K562 (cell line): ENCODE data around the gene MOCOS. TPM values are rescaled to one million over a fixed set of nuclear protein-coding genes. Genes with fewer than 3 reads are reported as not detected.

Experiments
- CBFA2T3 ChIP-seq: fragments of 450-650 bp; IDR thresholded peaks from 2 replicates; pipeline ENCODE4 v1.6.1; 2017
- NCOA2 ChIP-seq, 2 experiments: fragments of 450-650 bp; IDR thresholded peaks; 2 replicates each; pipeline ENCODE4 v1.6.1; 2018; ENCODE audit warnings: mild to moderate bottlenecking in 2 of 2, moderate library complexity in 1 of 2; ENCODE audit not compliant: partially characterized antibody in 2 of 2
- PHTF2 ChIP-seq: fragments of 250-450 bp; sonication (Bioruptor Pico); IDR thresholded peaks from 2 replicates; pipeline ENCODE4 v1.5.0; 2021; ENCODE audit warnings: mild to moderate bottlenecking
- SMC3 ChIP-seq: conservative IDR thresholded peaks from 2 replicates; pipeline ENCODE4 v1.6.1; 2011; ENCODE audit warnings: low read depth, low read length, improper control_type of control experiment; ENCODE audit not compliant: insufficient read depth
- TARDBP ChIP-seq: fragments of 450-650 bp; IDR thresholded peaks from 2 replicates; pipeline ENCODE4 v1.6.1; 2016
- polyA plus RNA-seq, 8 experiments: library from polyadenylated mRNA; depleted of rRNA in 4 of 8; stranded (reverse) in 5 of 8; unstranded in 3 of 8; fragments of >200 nt; fragmentation: Nextera tagmentation in 2 of 8; fragmentation: Illumina TruSeq in 1 of 8; extraction: Ambion mirVana in 2 of 8; extraction: Trizol in 1 of 8; gene quantifications; 2 replicates each; pipeline versions ENCODE4 v1.2.1 to v1.2.3, GENCODE V29; 2011 to 2014; ENCODE audit warnings: inconsistent platforms in 1 of 8, missing spikeins in 1 of 8
- total RNA-seq, 7 experiments: library from RNA; depleted of rRNA in 6 of 7; stranded (reverse); fragments of >200 nt in 6 of 7; fragmentation: Illumina TruSeq in 2 of 7; extraction: Trizol in 2 of 7; gene quantifications; 2 replicates each; pipeline versions ENCODE4 v1.2.1 to v1.2.3, GENCODE V29; 2011 to 2021; ENCODE audit warnings: low replicate concordance in 1 of 7
- TF ChIP-seq, protein P1 (sequence below), 3 experiments: IDR thresholded peaks in 2 of 3; conservative IDR thresholded peaks in 1 of 3; 2 replicates each; pipeline ENCODE4 v1.5.1; 2011 to 2012; ENCODE audit warnings: low read length in 3 of 3, mild to moderate bottlenecking in 3 of 3, control low read depth in 2 of 3, improper control_type of control experiment in 1 of 3, inconsistent platforms in 1 of 3, low read depth in 1 of 3, mixed read lengths in 1 of 3, moderate library complexity in 1 of 3; ENCODE audit not compliant: insufficient read depth in 2 of 3
- TF ChIP-seq, protein P2 (sequence below): fragments of 450-650 bp; IDR thresholded peaks from 2 replicates; pipeline ENCODE4 v1.6.1; 2017; ENCODE audit warnings: antibody characterized with exemption
- TF ChIP-seq, protein P3 (sequence below), 2 experiments: IDR thresholded peaks in 1 of 2; conservative IDR thresholded peaks in 1 of 2; 2 replicates each; pipeline ENCODE4 v1.6.1; 2016; ENCODE audit warnings: low read depth in 2 of 2, mild to moderate bottlenecking in 1 of 2, missing compliant biosample characterization in 1 of 2, missing genetic modification characterization in 1 of 2, moderate library complexity in 1 of 2
- TF ChIP-seq, protein P4 (sequence below), 2 experiments: IDR thresholded peaks; 2 replicates each; pipeline ENCODE4 v1.6.1; 2011; ENCODE audit warnings: borderline replicate concordance in 1 of 2, control low read depth in 1 of 2, low read depth in 1 of 2, low read length in 1 of 2, mild to moderate bottlenecking in 1 of 2, mixed read lengths in 1 of 2, moderate library complexity in 1 of 2; ENCODE audit not compliant: insufficient read depth in 1 of 2, insufficient read length in 1 of 2, poor library complexity in 1 of 2, severe bottlenecking in 1 of 2; ENCODE audit errors: extremely low read depth in 1 of 2
- TF ChIP-seq, protein P5 (sequence below), 2 experiments: fragments of 150-350 bp in 1 of 2; IDR thresholded peaks; 2 replicates each; pipeline ENCODE4 v1.6.1; 2012 to 2016; ENCODE audit warnings: low read depth in 2 of 2, low read length in 2 of 2, mild to moderate bottlenecking in 1 of 2, moderate library complexity in 1 of 2
- TF ChIP-seq, protein P6 (sequence below): fragments of 450-650 bp; IDR thresholded peaks from 2 replicates; pipeline ENCODE4 v1.6.1; 2014; ENCODE audit warnings: low read depth, mild to moderate bottlenecking, moderate library complexity, borderline replicate concordance

Gene MOCOS
- total and polyA plus RNA-seq, 9 of the 15 experiments (the other 6 are each of a cell fraction or from before 2014, with no cell fraction given), result 4.5 to 12.4 (median 9.1) TPM

DNA sequence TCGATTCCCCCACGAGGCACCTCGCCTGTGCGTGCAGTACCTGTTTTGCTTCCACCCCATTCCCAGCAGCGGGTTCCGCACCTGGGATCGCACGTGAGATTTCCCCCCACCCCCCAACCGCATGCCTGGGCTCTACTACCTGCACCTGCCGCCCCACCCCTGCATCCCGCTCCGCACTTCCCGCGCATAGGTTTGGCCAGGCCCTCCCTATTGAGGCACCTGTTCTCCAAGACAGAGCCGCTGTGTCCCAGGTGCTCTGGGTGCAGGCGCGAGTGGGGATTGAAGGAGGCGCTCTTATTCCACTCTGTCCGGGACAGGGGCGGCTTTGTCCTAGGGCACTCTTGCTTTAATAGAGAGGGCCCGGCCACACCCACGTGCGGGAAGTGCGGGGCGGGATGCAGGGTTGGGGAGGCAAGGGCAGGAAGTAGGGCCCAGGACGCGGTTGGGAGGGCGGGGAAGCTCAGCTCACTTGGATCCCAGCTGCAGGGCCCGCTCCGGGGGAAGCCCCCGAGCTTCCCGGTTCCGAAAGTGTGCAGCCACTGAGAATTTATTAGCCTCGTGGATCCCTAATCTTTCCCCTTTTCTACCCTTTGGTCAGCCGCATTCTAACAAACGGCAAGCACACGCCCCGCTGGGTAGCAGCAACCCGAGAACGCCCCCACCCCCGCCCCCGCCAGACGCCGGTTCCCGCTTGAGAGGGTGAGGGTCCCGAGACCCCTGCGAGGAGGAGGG lies 670 bp upstream of the MOCOS start (continued):
- TF ChIP-seq, protein P1, sequence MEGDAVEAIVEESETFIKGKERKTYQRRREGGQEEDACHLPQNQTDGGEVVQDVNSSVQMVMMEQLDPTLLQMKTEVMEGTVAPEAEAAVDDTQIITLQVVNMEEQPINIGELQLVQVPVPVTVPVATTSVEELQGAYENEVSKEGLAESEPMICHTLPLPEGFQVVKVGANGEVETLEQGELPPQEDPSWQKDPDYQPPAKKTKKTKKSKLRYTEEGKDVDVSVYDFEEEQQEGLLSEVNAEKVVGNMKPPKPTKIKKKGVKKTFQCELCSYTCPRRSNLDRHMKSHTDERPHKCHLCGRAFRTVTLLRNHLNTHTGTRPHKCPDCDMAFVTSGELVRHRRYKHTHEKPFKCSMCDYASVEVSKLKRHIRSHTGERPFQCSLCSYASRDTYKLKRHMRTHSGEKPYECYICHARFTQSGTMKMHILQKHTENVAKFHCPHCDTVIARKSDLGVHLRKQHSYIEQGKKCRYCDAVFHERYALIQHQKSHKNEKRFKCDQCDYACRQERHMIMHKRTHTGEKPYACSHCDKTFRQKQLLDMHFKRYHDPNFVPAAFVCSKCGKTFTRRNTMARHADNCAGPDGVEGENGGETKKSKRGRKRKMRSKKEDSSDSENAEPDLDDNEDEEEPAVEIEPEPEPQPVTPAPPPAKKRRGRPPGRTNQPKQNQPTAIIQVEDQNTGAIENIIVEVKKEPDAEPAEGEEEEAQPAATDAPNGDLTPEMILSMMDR (IDR thresholded peaks at IDR 0.05 in 2 of 3, conservative IDR thresholded peaks at IDR 0.05 in 1 of 3; ENCODE audit: insufficient read depth in 2 of 3, low read depth in 1 of 3, low read length in 3 of 3), result peak in 1 of 3 experiments; percentile 11; a peak in 1 of 6 replicates
- TF ChIP-seq, protein P2, sequence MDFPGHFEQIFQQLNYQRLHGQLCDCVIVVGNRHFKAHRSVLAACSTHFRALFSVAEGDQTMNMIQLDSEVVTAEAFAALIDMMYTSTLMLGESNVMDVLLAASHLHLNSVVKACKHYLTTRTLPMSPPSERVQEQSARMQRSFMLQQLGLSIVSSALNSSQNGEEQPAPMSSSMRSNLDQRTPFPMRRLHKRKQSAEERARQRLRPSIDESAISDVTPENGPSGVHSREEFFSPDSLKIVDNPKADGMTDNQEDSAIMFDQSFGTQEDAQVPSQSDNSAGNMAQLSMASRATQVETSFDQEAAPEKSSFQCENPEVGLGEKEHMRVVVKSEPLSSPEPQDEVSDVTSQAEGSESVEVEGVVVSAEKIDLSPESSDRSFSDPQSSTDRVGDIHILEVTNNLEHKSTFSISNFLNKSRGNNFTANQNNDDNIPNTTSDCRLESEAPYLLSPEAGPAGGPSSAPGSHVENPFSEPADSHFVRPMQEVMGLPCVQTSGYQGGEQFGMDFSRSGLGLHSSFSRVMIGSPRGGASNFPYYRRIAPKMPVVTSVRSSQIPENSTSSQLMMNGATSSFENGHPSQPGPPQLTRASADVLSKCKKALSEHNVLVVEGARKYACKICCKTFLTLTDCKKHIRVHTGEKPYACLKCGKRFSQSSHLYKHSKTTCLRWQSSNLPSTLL, result no peak
- TF ChIP-seq PHTF2 (no peak), NCOA2 (IDR thresholded peaks at IDR 0.05; ENCODE audit: partially characterized antibody in 2 of 2) (no peak), SMC3 (no peak), TARDBP (no peak), CBFA2T3 (no peak)
- TF ChIP-seq, protein P3, sequence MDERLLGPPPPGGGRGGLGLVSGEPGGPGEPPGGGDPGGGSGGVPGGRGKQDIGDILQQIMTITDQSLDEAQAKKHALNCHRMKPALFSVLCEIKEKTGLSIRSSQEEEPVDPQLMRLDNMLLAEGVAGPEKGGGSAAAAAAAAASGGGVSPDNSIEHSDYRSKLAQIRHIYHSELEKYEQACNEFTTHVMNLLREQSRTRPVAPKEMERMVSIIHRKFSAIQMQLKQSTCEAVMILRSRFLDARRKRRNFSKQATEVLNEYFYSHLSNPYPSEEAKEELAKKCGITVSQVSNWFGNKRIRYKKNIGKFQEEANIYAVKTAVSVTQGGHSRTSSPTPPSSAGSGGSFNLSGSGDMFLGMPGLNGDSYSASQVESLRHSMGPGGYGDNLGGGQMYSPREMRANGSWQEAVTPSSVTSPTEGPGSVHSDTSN (CRISPR knock-in tag; IDR thresholded peaks at IDR 0.05; ENCODE audit: low read depth), result no peak
- TF ChIP-seq, protein P3 (tag; conservative IDR thresholded peaks at IDR 0.05; ENCODE audit: low read depth), result no peak
- TF ChIP-seq, protein P4, sequence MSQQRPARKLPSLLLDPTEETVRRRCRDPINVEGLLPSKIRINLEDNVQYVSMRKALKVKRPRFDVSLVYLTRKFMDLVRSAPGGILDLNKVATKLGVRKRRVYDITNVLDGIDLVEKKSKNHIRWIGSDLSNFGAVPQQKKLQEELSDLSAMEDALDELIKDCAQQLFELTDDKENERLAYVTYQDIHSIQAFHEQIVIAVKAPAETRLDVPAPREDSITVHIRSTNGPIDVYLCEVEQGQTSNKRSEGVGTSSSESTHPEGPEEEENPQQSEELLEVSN (IDR thresholded peaks at IDR 0.05; ENCODE audit: borderline replicate concordance in 1 of 2, extremely low read depth in 1 of 2, insufficient read depth in 1 of 2, insufficient read length in 1 of 2, low read depth in 1 of 2, low read length in 1 of 2, poor library complexity in 1 of 2, severe bottlenecking in 1 of 2), result peak in 1 of 2 experiments; percentile 62
- TF ChIP-seq, protein P5, sequence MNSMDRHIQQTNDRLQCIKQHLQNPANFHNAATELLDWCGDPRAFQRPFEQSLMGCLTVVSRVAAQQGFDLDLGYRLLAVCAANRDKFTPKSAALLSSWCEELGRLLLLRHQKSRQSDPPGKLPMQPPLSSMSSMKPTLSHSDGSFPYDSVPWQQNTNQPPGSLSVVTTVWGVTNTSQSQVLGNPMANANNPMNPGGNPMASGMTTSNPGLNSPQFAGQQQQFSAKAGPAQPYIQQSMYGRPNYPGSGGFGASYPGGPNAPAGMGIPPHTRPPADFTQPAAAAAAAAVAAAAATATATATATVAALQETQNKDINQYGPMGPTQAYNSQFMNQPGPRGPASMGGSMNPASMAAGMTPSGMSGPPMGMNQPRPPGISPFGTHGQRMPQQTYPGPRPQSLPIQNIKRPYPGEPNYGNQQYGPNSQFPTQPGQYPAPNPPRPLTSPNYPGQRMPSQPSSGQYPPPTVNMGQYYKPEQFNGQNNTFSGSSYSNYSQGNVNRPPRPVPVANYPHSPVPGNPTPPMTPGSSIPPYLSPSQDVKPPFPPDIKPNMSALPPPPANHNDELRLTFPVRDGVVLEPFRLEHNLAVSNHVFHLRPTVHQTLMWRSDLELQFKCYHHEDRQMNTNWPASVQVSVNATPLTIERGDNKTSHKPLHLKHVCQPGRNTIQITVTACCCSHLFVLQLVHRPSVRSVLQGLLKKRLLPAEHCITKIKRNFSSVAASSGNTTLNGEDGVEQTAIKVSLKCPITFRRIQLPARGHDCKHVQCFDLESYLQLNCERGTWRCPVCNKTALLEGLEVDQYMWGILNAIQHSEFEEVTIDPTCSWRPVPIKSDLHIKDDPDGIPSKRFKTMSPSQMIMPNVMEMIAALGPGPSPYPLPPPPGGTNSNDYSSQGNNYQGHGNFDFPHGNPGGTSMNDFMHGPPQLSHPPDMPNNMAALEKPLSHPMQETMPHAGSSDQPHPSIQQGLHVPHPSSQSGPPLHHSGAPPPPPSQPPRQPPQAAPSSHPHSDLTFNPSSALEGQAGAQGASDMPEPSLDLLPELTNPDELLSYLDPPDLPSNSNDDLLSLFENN (IDR thresholded peaks at IDR 0.05; ENCODE audit: low read depth in 2 of 2, low read length in 2 of 2), result no peak
- TF ChIP-seq, protein P6, sequence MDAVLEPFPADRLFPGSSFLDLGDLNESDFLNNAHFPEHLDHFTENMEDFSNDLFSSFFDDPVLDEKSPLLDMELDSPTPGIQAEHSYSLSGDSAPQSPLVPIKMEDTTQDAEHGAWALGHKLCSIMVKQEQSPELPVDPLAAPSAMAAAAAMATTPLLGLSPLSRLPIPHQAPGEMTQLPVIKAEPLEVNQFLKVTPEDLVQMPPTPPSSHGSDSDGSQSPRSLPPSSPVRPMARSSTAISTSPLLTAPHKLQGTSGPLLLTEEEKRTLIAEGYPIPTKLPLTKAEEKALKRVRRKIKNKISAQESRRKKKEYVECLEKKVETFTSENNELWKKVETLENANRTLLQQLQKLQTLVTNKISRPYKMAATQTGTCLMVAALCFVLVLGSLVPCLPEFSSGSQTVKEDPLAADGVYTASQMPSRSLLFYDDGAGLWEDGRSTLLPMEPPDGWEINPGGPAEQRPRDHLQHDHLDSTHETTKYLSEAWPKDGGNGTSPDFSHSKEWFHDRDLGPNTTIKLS, result no peak
